HEK293 (cell line): ENCODE measurements around the gene TPD52L3.

ENCODE experiments used
- ZEB2 ChIP-seq: fragments of 450-650 bp; formaldehyde crosslinking; IDR thresholded peaks from 2 replicates; pipeline ENCODE4 v1.5.1; 2016; ENCODE audit warnings: missing biosample characterization, missing genetic modification characterization
- ZNF18 ChIP-seq: fragments of 450-650 bp; formaldehyde crosslinking; IDR thresholded peaks from 2 replicates; pipeline ENCODE4 v1.5.1; 2016; ENCODE audit warnings: missing biosample characterization, missing genetic modification characterization
- ZNF184 ChIP-seq: fragments of 450-650 bp; IDR thresholded peaks from 2 replicates; pipeline ENCODE4 v1.5.1; 2018; ENCODE audit warnings: missing biosample characterization, mild to moderate bottlenecking, missing genetic modification characterization

GRCh38 chr9:6334305-6334704 lies 6.1 kb downstream of the TPD52L3 start:
- TF ChIP-seq ZNF18 (no peak), ZNF184 (tag by site-specific recombination) (no peak), ZEB2 (tag by site-specific recombination) (no peak)
